HepG2 (cell line): ENCODE data around the gene RASGRP2. TPM values are rescaled to one million over a fixed set of nuclear protein-coding genes. Genes with fewer than 3 reads are reported as not detected.

ENCODE experiments used
- ATAC-seq: fragments of 200-7000 bp; cut with Tn5 transposase; 3 replicates; pipeline ENCODE4 v1.9.1; 2020; ENCODE audit warnings: mild to moderate bottlenecking, moderate library complexity
- BruUV-seq: library from RNA; stranded (reverse); fragments of 400-500 nt; replicated peaks from 2 replicates; lab custom pipeline; 2021; lab: Mats Ljungman, UMichigan
- CTCF ChIA-PET: fragments of 300-600 bp; formaldehyde crosslinking; extraction: SDS; loops from one replicate; lab custom pipeline; 2021; ENCODE audit warnings: low total read pairs, inconsistent platforms, low intra/inter-chr PET ratio; lab: Yijun Ruan, JAX
- POLR2A ChIA-PET: fragments of 350-600 bp; sonication (Branson Sonifier 250); formaldehyde crosslinking; loops from one replicate; lab custom pipeline; 2020; ENCODE audit warnings: antibody characterized with exemption, inconsistent platforms; lab: Yijun Ruan, JAX
- DNase-seq: peaks from one replicate; pipeline ENCODE4 v3.0.0-alpha.2; 2015; ENCODE audit warnings: low spot score
- FAIRE-seq: peaks from 3 replicates; lab custom pipeline; 2011; peaks lifted over from hg19 to GRCh38; lab: Jason Lieb, UNC
- H2AFZ ChIP-seq: one replicate; pipeline ENCODE4 v1.6.1; 2011; ENCODE audit warnings: low read length, inconsistent platforms
- H3K27ac ChIP-seq: fragments of 300-600 bp; 3 replicates; pipeline ENCODE4 v1.8.0; 2011; ENCODE audit warnings: mixed run types, mild to moderate bottlenecking, mixed read lengths, low read length, inconsistent platforms; ENCODE audit not compliant: insufficient read depth; ENCODE audit errors: extremely low read length
- H3K27me3 ChIP-seq, 2 experiments: fragments of 200-600 bp in 1 of 2; 2 replicates in 1 of 2; 3 replicates in 1 of 2; pipeline versions ENCODE4 v1.6.0 to v1.8.0; 2011; ENCODE audit warnings: low read length in 2 of 2, mild to moderate bottlenecking in 2 of 2, moderate library complexity in 2 of 2, inconsistent platforms in 1 of 2; ENCODE audit not compliant: insufficient read depth in 2 of 2, control insufficient read depth in 1 of 2
- H3K36me3 ChIP-seq, 2 experiments: fragments of 200-600 bp in 1 of 2; replicated peaks in 1 of 2; 2 replicates in 1 of 2; 3 replicates in 1 of 2; pipeline versions ENCODE4 v1.5.1 to v1.8.0; 2011; ENCODE audit warnings: low read length in 2 of 2, inconsistent platforms in 1 of 2; ENCODE audit not compliant: insufficient read depth in 2 of 2, control insufficient read depth in 1 of 2
- H3K4me1 ChIP-seq: 2 replicates; pipeline ENCODE4 v1.5.1; 2012; ENCODE audit warnings: low read length, inconsistent platforms; ENCODE audit not compliant: insufficient read depth
- H3K4me2 ChIP-seq: 2 replicates; pipeline ENCODE4 v1.6.0; 2011; ENCODE audit warnings: low read depth, low read length, inconsistent platforms
- H3K4me3 ChIP-seq, 3 experiments: fragments of 200-600 bp in 1 of 3; sonication (generic), shearing (Covaris generic) in 1 of 3; replicated peaks in 1 of 3; 2 replicates each; pipeline ENCODE4 v1.5.1; 2011 to 2016; ENCODE audit warnings: low read length in 3 of 3, inconsistent platforms in 2 of 3, low read depth in 2 of 3, mild to moderate bottlenecking in 2 of 3, control low read depth in 1 of 3, mixed read lengths in 1 of 3; ENCODE audit not compliant: insufficient read depth in 1 of 3
- H3K79me2 ChIP-seq: one replicate; pipeline ENCODE4 v1.6.1; 2011; ENCODE audit warnings: low read length, inconsistent platforms; ENCODE audit not compliant: insufficient read depth
- H3K9ac ChIP-seq: 2 replicates; pipeline ENCODE4 v1.6.0; 2011; ENCODE audit warnings: mild to moderate bottlenecking, low read depth, low read length, inconsistent platforms; ENCODE audit not compliant: insufficient read depth
- H3K9me3 ChIP-seq: 2 replicates; pipeline ENCODE4 v1.5.1; 2012; ENCODE audit warnings: mild to moderate bottlenecking, low read length
- H4K20me1 ChIP-seq: 2 replicates; pipeline ENCODE4 v1.6.0; 2011; ENCODE audit warnings: inconsistent platforms, mild to moderate bottlenecking, low read length, moderate library complexity; ENCODE audit not compliant: insufficient read depth
- GPN1 ChIP-seq: sonication (generic); formaldehyde crosslinking; IDR thresholded peaks from 2 replicates; pipeline ENCODE4 v1.5.1; 2020; ENCODE audit warnings: missing genetic modification reagents, borderline replicate concordance
- GZF1 ChIP-seq: sonication (generic); formaldehyde crosslinking; IDR thresholded peaks from 2 replicates; pipeline ENCODE4 v1.5.1; 2020; ENCODE audit warnings: mild to moderate bottlenecking, missing genetic modification reagents
- IKZF1 ChIP-seq: fragments of 450-650 bp; IDR thresholded peaks from 2 replicates; pipeline ENCODE4 v1.7.1; 2016
- ZBTB21 ChIP-seq: sonication (generic); formaldehyde crosslinking; IDR thresholded peaks from 2 replicates; pipeline ENCODE4 v1.4.0; 2020; ENCODE audit warnings: missing genetic modification reagents
- ZKSCAN5 ChIP-seq: sonication (generic); formaldehyde crosslinking; IDR thresholded peaks from 2 replicates; pipeline ENCODE4 v1.5.1; 2020; ENCODE audit warnings: mild to moderate bottlenecking, missing genetic modification reagents
- WGBS: methylation state at CpG from one replicate; pipeline ENCODE4 v1.1.6; 2017; ENCODE audit warnings: low lambda C conversion rate; 5-methylcytosine and 5-hydroxymethylcytosine counted together
- in situ Hi-C: cut with HindIII; loops from 2 replicates; pipeline ENCODE4 v1.10.0; 2017; ENCODE audit warnings: low pct_unique_long_range_greater_than_20kb; ENCODE audit not compliant: extremely low pct_ligation_motif_present
- intact Hi-C: fragments of 100-400 bp; cut with micrococcal nuclease; formaldehyde crosslinking; loops from one replicate; pipeline ENCODE4 v1.10.0; 2022; ENCODE audit not compliant: unreplicated experiment
- polyA plus RNA-seq, 8 experiments: library from polyadenylated mRNA; depleted of rRNA in 3 of 8; stranded (reverse) in 7 of 8; unstranded in 1 of 8; fragments of >200 nt; fragmentation: Illumina TruSeq in 4 of 8; extraction: Trizol in 4 of 8; gene quantifications; 2 replicates each; pipeline versions ENCODE4 v1.2.1 to v1.2.3, GENCODE V29; 2011 to 2016; ENCODE audit warnings: low read depth in 4 of 8, missing spikeins in 1 of 8, mixed read lengths in 1 of 8; ENCODE audit not compliant: insufficient read depth in 1 of 8
- total RNA-seq, 5 experiments: library from RNA; depleted of rRNA; stranded (reverse); fragments of >200 nt; fragmentation: Illumina TruSeq; extraction: Trizol; gene quantifications; 2 replicates each; pipeline ENCODE4 v1.2.3, GENCODE V29; 2016; ENCODE audit warnings: low read depth in 1 of 5
- TF ChIP-seq, protein P1 (sequence below): sonication (generic); formaldehyde crosslinking; IDR thresholded peaks from 2 replicates; pipeline ENCODE4 v1.5.0; 2020; ENCODE audit warnings: missing genetic modification reagents

The RASGRP2 gene
- total and polyA plus RNA-seq, 2 of the 13 experiments (the other 11 are each of a cell fraction or from before 2014, with no cell fraction given) = 0.61 TPM; not detected in 1

DNA sequence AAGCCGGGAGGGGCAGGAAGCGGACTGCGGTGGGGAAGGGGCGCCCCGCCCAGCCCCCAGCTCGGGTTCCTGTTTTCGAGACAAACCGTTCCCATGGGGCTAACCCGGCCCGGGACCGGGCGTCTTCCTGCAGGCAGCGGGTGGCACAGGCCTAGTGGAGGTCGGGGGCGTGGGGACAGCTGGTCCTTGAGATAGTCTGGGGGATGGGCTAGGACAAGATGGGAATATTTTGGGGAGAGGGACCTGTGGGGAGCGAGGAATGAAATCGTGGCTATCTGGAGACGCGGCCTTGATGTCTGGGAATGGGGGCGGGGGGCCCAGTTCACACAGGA is 1.2 kb upstream of the RASGRP2 start:
- in situ Hi-C loops = no loop called here
- no peak overlapping the region for H2AFZ ChIP-seq
- CTCF ChIA-PET = no interaction called here
- BruUV-seq = no TSS peak
- TF ChIP-seq GPN1 (CRISPR knock-in tag) (no peak), ZBTB21 (CRISPR knock-in tag) (no peak), IKZF1 (no peak), ZKSCAN5 (CRISPR knock-in tag) (no peak), GZF1 (CRISPR knock-in tag) (no peak)
- TF ChIP-seq, protein P1, sequence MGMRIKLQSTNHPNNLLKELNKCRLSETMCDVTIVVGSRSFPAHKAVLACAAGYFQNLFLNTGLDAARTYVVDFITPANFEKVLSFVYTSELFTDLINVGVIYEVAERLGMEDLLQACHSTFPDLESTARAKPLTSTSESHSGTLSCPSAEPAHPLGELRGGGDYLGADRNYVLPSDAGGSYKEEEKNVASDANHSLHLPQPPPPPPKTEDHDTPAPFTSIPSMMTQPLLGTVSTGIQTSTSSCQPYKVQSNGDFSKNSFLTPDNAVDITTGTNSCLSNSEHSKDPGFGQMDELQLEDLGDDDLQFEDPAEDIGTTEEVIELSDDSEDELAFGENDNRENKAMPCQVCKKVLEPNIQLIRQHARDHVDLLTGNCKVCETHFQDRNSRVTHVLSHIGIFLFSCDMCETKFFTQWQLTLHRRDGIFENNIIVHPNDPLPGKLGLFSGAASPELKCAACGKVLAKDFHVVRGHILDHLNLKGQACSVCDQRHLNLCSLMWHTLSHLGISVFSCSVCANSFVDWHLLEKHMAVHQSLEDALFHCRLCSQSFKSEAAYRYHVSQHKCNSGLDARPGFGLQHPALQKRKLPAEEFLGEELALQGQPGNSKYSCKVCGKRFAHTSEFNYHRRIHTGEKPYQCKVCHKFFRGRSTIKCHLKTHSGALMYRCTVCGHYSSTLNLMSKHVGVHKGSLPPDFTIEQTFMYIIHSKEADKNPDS (CRISPR knock-in tag) = no peak
- TF ChIP-seq, all 625 proteins: peak for 0
- Histone ChIP-seq H3K9ac (no peak overlapping the region), H3K4me2 (no peak overlapping the region), H3K9me3 (no peaks in the 10 kb centered on the region), H4K20me1 (0 out of 2 replicates have a peak, but pooled peaks cover 3% of the 10 kb centered on the region), H3K27me3 (peaks cover 13 to 67% of the 10 kb centered on the region in 2 experiments), H3K79me2 (no peaks in the 10 kb centered on the region), H3K4me3 (peak overlapping the region in 1 of 3 experiments; percentile 23; a peak in 2 of 6 replicates), H3K4me1 (peaks cover 36% of the 10 kb centered on the region), H3K27ac (no peak overlapping the region), H3K36me3 (no peaks in the 10 kb centered on the region)
- 7% methylated on average over 15 of the region's 20 CpGs for WGBS
- DNase-seq (no peak), ATAC-seq (no peak), FAIRE-seq (no peak)
- intact Hi-C loops = no loop called here
- POLR2A ChIA-PET = no interaction called here
